Right renal pelvis (tissue), 4 donors: ENCODE results near the gene LRRC46. TPM values are rescaled to one million over a fixed set of nuclear protein-coding genes. Genes with fewer than 3 reads are reported as not detected.

Source experiments
- DNase-seq, 4 donors: peaks; one replicate each; pipeline ENCODE4 v3.0.0-alpha.2; 2013; ENCODE audit warnings: low read depth in 4 of 4, low spot score in 3 of 4, missing footprints in 1 of 4
- polyA plus RNA-seq, 4 donors: library from polyadenylated mRNA; unstranded; fragments of 120-200 nt; gene quantifications; one replicate each; pipeline ENCODE4 v1.2.1, GENCODE V29; 2013; ENCODE audit not compliant: insufficient read length in 4 of 4

The LRRC46 gene
- polyA plus RNA-seq, 4 donors = 1.8 to 2.6 (median 2.3) TPM

GRCh38 chr17:47850692-47851573 lies 19.5 kb downstream of the LRRC46 start, which contains the start of gene SP6:
SP6 (minus strand) TSS chr17:47851163; CDS start chr17:47848429, 2,734 bp downstream.
- DNase-seq = no peak

- DNase-seq = no peak
Measured at GRCh38 chr17:47851764-47852112, 20.3 kb downstream of the LRRC46 start.

- DNase-seq = no peak
Measured at GRCh38 chr17:47852113-47852949, 20.9 kb downstream of the LRRC46 start.

GRCh38 chr17:47853616-47854015 lies 22.1 kb downstream of the LRRC46 start:
- DNase-seq = no peak

GRCh38 chr17:47855737-47856136 lies 24.3 kb downstream of the LRRC46 start:
- DNase-seq = no peak

GRCh38 chr17:47856830-47857229 lies 25.4 kb downstream of the LRRC46 start:
- no peak for DNase-seq

- no peak for DNase-seq
Measured at GRCh38 chr17:47857551-47858455, 26.3 kb downstream of the LRRC46 start.

GRCh38 chr17:47860386-47860785 lies 28.9 kb downstream of the LRRC46 start:
- DNase-seq = no peak

GRCh38 chr17:47862621-47863440 lies 31.4 kb downstream of the LRRC46 start:
- DNase-seq = no peak

- no peak for DNase-seq
Measured at GRCh38 chr17:47864791-47865216, 33.3 kb downstream of the LRRC46 start.

- DNase-seq = no peak
Measured at GRCh38 chr17:47866941-47867340, 35.5 kb downstream of the LRRC46 start.

GRCh38 chr17:47867813-47868533 lies 36.5 kb downstream of the LRRC46 start:
- DNase-seq = no peak

- DNase-seq = no peak
Measured at GRCh38 chr17:47869114-47869513, 37.6 kb downstream of the LRRC46 start.

- no peak for DNase-seq
Measured at GRCh38 chr17:47870056-47870455, 38.6 kb downstream of the LRRC46 start.

GRCh38 chr17:47871048-47871447 lies 39.6 kb downstream of the LRRC46 start:
- no peak for DNase-seq

GRCh38 chr17:47872019-47872650 lies 40.7 kb downstream of the LRRC46 start:
- no peak for DNase-seq

GRCh38 chr17:47872651-47873161 lies 41.2 kb downstream of the LRRC46 start:
- DNase-seq = no peak
